NCI-H2029 treated with DMSO at 0.1 percent for 48 hours (cell line): ENCODE data around the gene REV1.
"Not testable (repeated sequence)": the region's sequence is repeated elsewhere in the genome, so short reads cannot be mapped to it uniquely, and the experiment has no call there.

Experiments used
- DNase-seq: peaks from one replicate; lab custom pipeline; 2025; lab: John Stamatoyannopoulos, UW

REV1 gene

DNA sequence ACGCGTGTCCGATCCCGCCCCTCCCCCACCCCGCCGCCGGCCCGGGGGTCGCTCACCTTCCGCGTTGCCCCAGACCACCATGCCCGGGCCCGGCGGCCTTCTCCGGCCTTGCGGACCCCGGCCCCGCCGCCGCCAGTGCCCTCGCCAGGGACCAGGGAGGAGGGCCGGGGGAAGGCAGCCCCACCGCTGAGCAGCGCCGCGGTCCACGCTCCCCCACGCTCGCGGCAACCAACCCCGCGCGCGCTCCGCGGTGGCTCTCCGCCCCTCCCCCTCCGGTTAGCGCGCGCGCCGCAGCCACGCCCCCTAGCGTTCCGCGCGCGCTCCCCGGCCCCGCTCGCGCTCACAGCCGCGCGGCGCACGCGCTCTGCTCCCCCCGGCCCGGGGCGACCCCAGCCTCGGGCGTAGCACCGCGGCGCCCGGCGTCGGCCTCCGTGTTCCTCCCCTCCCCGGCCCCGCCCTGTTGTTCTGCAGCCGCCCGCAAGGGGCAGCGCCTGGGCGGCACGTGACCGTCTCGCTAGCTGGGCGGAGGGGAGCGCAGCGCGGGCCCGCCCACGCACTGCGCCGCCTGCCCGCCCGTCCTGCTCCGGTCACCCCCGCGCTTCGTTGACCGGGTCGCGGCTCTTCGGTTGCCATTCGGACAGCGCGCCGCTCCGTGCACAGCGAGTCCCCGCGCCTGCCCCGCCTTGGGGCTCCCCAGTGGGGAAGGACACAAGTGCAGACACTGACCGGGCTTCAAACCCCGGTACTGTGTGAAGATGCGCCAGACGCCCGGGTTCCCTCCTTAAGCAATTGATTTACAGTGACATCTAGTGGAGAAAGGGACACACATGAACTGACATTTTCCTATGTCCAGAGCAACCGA is at the start of gene REV1:
Gene REV1, minus strand, starts transcription at position 257 of the 862 bp plus-strand sequence. CDS start 25,042 bp downstream, outside the sequence.
- DNase-seq = peak; percentile 88

DNA sequence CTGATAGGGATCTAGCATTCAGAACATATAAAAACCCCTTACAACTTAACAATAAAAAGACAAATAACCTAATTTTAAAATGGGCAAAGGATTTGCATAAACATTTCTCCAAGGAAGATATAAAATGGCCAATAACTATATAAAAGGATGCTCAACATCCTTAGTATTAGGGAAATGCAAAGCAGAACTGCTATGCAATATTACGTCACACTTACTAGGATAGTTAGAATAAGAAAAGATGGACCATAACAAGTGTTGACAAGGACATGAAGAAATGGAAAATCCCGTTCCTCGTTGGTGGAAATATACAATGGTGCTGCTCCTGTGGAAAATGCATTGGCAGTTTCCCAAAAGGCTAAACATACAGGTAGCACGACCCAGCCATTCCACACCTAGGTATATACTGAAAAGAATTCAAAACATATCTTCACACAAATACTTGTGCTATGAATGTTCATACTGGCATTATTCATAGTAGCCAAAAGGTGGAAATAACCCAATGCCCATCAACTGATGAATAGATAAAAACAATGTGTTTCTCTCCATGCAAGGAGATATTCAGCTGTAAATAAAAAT is 48.2 kb upstream of the REV1 start:
- DNase-seq = no peak

DNA sequence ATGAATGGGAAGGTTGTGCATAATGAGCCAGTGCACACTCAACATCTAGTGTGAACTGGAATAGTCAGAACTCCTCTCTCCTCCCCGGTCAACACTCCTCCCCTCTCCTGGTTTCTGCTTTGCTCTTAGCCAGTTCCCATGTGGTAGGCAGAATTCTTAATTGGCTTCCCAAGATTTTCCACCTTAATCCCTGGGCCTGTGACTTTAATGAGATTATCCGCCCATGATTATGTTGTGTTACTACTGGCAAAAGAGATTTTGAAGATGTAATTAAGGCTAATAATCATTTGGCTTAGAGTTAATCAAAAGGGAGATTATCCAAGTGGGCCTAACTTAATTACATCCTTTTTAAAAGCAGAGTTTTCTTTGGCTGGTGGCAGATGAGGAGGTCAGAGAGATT is 34.2 kb upstream of the REV1 start:
- DNase-seq = no peak

DNA sequence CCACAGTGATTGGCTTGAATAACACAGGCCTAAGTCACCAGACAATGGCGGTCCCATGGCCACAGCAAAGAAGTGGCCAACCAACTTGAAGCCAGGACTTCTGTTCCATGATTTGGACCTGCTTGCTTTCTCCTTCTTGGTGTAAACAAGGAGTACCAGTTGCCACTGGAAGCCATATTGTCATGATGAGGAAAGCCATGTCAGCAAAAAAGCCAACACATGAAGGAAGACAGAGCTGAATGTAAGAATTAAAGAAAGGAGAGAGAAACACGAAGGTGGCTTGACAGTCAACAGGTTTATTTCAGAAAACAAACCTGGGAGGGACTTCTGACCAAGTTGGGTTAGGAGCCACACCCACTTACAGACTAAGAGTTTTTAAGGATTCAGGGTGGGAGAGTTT is 32.3 kb upstream of the REV1 start:
- DNase-seq = no peak

DNA sequence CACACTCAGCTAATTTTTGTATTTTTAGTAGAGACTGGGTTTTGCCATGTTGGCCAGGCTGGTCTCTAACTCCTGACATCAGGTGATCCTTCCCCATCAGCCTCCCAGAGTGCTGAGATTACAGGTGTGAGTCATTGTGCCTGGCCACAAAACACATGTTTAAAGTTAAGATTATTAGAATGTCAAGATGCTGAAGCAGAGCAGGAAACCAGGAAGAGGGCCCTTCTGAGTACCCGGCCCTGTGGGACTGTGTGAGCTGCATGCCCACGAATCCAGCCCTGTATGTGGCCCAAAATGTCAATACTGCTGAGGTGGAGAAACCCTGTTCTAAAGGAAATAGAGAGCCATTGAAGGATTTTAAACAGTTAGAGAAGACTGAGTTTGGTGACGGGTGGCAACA is 31.0 kb upstream of the REV1 start:
- DNase-seq = no peak

DNA sequence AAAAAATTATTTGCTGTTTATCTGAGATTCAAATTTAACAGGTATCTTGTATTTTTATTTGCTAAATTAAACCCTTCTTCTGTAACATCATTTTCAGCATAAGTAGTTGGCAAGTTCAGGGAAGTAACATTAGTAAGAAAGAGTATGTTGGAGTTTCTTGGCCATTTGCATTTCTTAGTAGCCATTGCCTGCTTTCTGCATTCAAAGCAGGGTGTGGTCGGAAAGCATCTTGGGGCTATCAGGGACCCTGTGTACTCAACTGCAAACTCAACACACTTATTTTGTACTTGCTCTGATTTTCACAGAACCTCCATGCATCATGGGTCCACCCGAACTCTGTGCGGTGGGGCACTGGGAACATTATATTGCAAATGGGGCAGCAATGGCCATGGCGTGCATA is 30.4 kb upstream of the REV1 start:
- DNase-seq = no peak

DNA sequence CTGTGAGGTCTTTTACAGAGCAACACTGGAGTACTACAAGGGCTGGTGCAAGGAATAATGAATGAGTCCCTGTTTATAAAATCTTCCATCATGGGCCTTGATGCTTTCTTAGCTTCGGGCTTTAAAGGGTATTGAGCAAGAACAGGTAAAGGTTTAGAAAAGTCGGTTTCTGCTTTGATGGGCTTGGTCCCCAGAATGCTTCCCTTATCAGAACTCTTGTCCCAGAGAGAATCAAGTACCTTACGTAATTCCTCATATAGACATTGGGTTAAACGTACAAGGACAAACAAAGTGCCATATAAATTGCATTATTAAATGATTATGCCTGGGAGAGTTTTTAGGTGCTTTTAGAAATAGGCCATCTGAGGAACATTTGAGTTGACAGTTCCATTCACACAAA is 24.5 kb upstream of the REV1 start:
- no peak for DNase-seq

DNA sequence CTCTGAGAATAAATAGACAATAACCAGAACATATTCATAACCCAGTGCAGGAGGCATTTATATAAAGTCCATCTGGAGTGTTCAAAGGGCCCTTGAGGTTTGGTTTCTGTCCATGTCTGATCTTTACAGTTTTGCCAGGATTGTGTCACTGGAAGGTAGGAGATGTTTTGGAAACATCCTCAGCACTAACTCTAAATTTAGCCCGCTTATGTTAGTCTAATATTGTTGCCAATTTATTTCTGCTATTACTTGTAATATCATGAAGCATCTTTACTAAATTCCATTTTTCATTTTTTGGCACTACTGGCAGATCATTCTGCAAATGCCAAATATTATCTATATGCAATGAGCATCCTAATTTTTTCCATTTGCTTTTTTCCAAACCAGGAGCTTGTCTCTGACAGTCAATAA is 22.4 kb upstream of the REV1 start:
- DNase-seq = peak; percentile 30

DNA sequence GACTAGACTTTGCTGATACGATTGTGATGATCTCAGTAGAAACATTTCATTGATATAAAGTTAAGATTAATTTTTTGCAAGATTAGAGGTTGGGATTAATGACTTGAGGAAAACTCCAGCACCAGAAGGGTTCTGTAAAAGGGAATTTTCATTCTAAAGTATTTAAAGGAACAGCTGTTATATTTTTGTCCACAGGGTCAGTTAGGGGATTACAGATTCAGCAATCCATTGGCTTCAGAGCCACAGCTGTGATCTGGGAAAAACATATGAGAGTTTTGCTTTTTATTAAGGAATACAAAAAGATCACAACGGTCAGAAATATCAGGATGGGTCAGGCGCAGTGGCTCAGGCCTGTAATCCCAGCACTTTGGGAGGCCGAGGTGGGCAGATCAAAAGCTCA is 19.6 kb upstream of the REV1 start:
- DNase-seq = no peak

DNA sequence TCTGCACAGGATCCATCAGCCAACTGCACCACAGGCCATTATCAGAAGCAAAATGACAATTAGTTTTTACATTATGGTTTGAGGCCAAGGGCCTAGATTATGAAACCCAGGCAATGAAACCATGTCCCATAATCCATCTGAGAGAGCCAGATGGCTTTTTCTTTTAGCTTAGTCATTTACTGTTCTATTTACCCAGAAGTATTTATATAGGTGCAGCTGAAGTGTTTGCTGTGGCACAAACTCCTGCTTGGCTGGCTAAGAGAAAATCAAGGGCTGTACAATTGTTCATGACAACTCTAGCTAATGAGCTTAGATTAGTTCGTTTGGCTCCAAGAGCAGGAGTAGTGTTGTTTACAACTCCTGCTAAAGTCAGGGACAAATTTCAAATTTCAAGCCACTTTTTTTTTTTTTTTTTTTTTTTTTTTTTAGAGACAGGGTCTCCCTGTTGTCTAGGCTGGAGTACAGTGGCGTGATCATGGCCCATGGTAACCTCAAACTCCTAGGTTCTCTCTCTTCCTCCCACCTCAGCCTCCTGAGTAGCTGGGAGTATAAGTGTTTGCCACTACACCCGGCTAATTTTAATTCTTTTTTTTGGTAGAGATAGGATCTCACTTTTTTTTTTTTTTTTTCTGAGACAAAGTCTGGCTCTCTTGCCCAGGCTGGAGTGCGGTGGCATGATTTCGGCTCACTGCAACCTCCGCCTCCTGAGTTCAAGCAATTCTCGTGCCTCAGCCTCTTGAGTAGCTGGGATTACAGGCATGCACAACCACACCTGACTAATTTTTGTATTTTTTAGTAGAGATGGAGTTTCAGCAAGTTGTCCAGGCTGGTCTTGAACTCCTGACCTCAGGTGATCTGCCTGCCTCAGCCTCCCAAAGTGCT is 18.4 kb upstream of the REV1 start:
- DNase-seq = peak; percentile 95

DNA sequence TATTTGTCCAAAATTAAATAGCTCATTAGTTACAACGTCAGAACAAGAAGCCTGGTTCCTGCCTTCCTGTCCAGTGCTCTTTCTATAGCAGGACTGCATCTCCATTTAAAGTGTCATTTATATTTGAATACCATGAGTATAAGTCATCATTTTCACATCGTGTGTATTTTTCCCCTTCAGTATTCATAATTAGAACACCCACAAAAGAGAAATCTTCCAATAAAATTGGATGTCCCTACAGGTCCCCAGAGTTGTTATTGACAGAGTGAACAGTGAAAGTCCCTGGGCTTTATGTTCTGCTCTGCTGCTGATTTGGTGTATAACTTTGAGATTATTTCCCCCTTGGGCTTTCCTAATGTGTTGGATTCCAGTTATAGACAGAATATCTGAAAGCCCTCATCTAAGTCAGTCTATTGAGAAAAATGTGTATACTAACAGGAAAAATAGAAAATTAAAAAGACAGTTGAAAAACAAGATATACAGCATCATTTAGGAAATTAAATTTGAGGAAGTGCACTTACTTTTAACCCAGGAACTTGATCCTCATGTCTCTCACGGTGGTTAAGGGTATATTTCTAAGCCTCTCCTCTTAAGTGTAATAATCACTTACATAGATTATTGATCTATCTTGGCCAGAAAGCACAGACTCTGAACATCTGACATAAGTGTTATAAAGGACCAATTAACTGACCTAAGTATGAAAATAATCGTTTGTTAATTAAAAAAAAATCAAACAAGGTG is 15.2 kb upstream of the REV1 start:
- DNase-seq = no peak

DNA sequence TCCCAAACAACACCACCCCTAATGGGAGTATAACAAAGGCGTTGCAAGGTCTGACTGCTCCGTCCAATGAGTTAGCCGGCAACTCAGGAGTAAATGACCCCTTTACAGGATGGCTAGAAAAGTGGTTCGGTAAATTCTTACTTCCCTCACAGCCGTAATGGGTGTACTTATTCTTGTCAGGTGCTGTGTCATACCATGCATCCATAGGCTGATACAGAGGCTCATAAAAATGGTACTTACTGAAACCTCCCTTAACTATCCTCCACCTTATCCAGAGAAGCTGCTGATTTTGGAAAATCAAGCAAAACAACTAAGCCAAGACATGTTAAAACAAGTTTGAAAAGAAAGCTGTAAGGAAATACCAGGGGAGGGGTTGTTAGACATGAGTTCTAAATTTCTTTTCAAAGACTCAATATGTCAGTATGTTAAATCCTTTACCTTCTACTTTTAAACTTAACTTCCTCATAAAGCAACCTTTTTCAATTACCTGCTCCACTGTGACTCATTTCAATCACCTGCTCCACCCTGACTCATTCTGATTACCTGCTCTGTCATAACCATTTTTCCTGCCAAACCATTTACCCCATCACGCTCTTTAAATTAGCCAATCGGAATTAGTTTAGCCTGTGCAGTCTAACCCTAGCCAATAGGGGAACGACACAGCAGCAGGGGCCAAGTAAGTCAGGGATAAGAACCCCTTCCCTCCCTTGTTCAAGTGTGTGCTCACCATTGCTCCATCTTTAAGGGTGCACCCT is 14.0 kb upstream of the REV1 start:
- not testable (repeated sequence) for DNase-seq

DNA sequence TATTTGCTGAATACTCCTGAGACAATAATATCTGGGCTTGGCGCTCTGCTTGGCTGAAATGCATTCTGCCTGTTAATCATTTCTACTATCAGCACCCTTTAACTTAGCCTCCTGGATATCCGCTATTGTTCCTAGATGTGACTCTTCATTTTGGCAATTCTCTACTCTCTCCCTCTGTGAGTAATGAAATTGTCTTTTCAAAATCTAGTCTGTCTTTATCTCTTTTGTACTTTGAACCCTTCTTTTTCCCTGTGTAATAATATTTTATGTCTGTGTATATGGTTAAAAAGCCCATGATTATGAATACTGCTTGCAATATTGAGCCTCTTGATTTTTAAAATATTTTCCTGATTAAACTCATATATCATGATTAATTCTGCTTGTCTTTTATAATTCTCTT is 6.2 kb upstream of the REV1 start:
- DNase-seq = no peak

DNA sequence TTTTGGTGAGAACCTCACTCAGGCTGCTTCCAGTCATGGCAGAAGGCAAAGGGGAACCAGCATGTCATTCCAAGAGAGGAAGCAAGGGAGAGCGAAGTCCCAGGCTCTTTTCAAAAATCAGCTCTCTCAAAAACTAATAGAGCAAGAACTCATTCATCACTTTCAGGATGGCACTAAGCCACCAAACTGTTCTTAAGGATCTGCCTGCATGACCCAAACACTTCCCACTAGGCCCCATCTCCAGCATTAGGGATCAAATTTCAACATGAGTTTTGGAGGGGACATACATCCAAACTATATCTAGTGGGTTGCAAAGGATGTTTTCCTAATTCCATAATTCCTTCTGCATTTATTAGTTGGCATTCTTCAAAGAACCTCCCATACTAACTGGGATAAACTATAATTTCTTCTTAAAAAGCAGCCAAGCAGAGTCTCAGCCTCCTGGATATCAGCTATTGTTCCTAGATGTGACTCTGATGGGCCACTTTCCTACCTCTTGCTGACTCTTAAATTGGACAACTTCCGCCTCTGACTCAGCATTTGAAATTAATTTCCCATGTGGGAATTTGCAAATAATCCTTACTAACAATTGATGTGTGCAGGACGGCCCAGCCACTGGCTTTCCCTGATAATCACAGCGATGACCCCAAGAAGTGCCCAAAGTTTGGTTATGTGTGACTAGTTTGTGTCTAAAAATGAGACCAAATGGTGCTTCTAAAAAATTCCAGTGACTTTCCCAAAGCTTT is 5.5 kb upstream of the REV1 start:
- DNase-seq = no peak

DNA sequence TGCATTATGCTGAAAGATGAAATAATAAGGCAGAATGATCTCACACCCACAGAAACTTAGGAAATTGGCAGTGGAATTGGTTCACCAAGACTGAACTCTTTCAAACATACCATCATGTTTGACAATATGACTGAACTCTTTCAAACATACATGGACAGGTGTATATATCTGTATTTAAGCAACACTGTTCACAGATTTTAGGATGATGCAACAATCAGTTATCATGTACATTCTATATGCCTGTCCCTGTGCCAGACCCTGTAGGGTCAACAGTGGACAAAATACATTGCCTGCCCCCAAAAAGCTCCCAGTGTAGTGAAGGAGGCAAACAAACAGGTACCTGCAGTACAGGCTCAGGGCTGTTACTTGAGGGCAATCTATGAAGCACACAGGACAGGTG is 2.9 kb upstream of the REV1 start:
- no peak for DNase-seq

DNA sequence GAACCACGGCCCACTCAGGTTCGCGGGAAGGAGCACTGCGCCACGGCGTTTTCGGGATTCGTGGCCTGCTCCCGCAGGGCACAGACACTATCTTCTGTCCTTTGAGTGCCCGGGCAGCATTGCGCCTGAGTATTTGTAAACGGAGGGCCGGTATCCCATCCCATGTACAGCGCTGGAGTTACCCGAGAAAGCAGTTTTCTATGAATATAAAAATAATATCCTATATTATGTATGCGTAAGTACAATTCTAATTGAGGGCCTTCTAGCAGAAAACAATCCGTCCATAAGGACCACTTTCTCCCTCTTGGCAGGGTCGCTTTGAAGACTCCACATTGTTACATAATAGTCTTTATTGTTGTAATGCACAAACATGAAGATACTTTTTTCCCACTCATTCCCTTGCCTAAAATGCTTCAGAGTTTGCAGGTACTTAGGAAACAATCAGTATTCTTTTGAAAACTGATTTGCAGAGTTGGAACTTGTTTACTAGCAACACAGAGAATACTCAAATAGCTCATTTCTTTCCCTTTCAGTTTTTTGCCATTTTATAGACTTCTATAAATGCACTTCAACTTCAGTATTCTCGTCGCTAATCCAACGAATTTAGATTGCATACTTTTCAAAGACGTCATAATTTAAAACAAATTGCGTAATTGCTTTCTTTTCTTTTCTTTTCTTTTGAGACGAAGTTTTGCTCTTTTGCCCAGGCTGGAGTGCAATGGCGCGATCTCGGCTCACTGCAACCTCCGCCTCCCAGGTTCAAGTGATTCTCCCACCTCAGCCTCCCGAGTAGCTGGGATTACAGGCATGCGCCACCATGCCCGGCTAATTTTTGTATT is 1.0 kb upstream of the REV1 start:
- DNase-seq = no peak

DNA sequence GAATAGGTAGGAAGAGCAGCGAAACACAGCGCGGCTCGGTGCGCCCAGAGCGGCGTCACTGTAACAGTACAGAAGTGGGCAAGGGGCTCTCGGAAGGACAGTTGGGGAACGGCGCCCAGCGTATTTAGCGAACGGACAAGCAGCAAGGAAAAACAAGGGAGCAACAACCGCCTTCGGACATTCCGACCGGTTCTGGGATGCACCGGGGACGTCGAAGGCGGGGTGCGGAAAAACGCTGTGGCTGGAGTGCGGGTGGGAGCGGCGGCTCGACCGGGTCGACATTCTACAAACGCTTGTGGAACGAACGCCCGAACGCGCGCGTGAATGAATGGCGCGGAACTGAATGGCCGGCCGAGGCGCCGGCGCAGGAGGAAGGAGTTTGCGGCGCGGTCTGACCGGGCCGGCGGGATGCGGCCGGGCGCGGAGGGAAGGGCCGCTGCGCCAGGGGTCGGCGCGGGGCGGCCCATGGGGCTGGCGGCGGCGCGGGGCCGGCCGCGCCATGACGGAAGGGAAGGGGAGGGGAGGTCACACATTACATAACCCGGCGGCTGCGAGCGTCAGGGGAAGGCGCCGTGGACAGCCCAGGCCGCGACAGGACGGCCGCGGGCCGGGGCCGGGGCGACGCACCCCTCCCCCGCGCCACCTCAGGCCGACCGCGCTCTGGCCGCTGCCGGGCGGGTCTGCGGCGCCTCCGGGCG is 605 bp downstream of the REV1 start:
- no peak for DNase-seq

DNA sequence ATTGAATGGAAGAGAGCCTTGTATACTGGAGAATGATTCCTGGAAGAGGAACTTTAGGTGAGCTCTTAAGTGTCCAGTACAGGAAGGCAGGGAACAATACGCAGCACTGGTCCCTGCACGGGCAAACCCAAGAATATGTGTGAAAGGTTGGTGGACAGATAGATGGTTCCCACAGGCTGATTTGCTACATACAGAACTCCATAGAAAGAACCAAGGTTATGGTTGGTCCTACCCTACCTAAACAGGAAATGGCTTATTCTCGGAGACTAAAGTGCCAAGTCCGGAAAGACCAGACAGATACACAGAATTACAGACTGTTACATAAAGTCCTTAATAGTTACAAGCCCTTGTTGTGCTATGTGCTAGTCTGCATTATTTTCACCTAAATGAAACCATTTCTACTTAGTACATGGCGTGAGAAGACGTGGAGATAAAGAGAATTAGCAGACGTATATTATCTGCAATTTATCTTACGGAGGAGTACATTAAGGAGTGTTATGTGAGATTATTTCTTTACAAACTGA is 1.2 kb downstream of the REV1 start:
- no peak for DNase-seq

DNA sequence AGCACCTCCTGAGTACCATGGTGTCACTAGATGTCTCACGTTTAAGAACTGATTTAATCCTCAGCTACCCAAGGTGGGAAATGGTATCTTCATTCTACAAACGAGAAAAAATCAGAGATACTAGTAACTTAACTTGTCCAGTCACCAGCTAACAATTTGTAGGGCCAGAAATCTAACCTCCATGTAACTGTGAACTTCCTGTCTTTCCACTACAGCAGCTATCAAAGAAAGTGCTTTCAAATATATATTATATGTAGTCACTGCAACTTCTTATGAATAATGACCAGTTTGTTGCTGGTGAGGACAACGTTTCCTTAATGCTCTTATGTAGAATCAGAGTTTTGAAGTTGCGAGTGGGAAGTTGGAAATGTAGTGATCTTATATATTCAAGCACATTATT is 1.9 kb downstream of the REV1 start:
- DNase-seq = no peak
